Measurements from ENCODE around the gene BCL7B. TPM values are rescaled to one million over a fixed set of nuclear protein-coding genes. Genes with fewer than 3 reads are reported as not detected.
A peak's percentile ranks its signal among the peaks of the same experiment; 100 is the strongest.

The BCL7B gene
- total and polyA plus RNA-seq, 2 of the 13 experiments (the other 11 are each of a cell fraction or from before 2014, with no cell fraction given) = 24.3 to 38.2 TPM

DNA sequence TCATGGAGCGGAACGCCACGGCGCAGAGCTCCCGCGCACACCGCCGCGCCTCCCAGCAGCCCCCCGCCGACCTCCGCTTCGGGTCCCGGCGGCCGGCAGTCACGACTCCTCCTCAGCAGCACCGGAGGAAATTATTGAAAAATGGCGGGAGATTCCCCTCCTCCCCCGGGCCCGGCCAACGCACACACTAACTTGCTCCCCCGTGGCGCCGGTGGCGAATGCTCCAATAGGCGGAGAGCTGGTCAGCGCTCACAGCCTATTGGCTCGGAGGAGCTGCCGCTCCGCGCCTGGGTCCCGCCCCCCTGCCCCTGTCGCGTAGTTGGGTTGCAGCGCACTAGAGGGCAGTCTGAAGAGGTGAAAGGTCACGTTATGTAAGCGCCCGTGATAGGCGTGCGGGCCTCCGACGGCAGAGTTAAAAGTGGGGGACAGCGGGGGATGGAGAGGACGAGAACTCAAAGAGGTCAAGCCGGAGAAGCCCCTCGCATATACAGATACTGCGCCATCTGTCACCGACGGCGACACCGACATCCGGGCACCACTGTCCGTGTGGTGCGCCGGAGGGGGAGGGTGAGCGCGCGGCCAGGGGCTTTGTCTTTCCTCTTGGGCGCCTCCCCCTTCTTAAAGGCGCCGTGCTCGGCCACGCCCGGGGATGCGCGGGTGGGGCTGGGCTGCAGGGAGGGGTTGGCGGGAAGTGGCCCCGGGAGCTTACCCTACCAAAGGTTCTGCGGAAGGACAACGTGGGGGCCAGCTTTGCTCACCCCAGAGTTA lies 35.2 kb downstream of the BCL7B start, which contains the start of gene BAZ1B (continued):
- 0 out of 2 replicates have a peak, but pooled peaks have one; percentile 23 for TF ChIP-seq SOX5 (CRISPR knock-in tag; IDR thresholded peaks at IDR 0.05; ENCODE audit: borderline replicate concordance)
- TF ChIP-seq SRSF4 (IDR thresholded peaks at IDR 0.05; ENCODE audit: low read depth, low read length, poor library complexity, severe bottlenecking) = no peak
- no peak for TF ChIP-seq ZNF644 (CRISPR knock-in tag; IDR thresholded peaks at IDR 0.05; ENCODE audit: low read depth)
- peak; percentile 75 for TF ChIP-seq MEF2D (CRISPR knock-in tag; IDR thresholded peaks at IDR 0.05)
- TF ChIP-seq ZNF17 (CRISPR knock-in tag; IDR thresholded peaks at IDR 0.05) = no peak
- TF ChIP-seq ZSCAN20 (CRISPR knock-in tag; IDR thresholded peaks at IDR 0.05; ENCODE audit: borderline replicate concordance) = no peak; the same call in 1 of the 2 replicates
- TF ChIP-seq EZH2 (conservative IDR thresholded peaks at IDR 0.05; ENCODE audit: low read depth, low read length) = no peak
- no peak for TF ChIP-seq ZNF468 (CRISPR knock-in tag; IDR thresholded peaks at IDR 0.05)
- TF ChIP-seq DPF2 (CRISPR knock-in tag; IDR thresholded peaks at IDR 0.05; ENCODE audit: borderline replicate concordance, low read depth) = no peak
- peak; percentile 80 for TF ChIP-seq KAT8 (CRISPR knock-in tag; IDR thresholded peaks at IDR 0.05)
- TF ChIP-seq, protein P1, sequence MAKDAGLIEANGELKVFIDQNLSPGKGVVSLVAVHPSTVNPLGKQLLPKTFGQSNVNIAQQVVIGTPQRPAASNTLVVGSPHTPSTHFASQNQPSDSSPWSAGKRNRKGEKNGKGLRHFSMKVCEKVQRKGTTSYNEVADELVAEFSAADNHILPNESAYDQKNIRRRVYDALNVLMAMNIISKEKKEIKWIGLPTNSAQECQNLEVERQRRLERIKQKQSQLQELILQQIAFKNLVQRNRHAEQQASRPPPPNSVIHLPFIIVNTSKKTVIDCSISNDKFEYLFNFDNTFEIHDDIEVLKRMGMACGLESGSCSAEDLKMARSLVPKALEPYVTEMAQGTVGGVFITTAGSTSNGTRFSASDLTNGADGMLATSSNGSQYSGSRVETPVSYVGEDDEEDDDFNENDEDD (CRISPR knock-in tag; IDR thresholded peaks at IDR 0.05; ENCODE audit: borderline replicate concordance) = peak; percentile 86; the same call in 1 of the 2 replicates
- TF ChIP-seq KLF6 (CRISPR knock-in tag; IDR thresholded peaks at IDR 0.05) = peak; percentile 61; the same call in 1 of the 2 replicates
- no peak for TF ChIP-seq ZNF672 (CRISPR knock-in tag; IDR thresholded peaks at IDR 0.05)
- TF ChIP-seq, protein P2, sequence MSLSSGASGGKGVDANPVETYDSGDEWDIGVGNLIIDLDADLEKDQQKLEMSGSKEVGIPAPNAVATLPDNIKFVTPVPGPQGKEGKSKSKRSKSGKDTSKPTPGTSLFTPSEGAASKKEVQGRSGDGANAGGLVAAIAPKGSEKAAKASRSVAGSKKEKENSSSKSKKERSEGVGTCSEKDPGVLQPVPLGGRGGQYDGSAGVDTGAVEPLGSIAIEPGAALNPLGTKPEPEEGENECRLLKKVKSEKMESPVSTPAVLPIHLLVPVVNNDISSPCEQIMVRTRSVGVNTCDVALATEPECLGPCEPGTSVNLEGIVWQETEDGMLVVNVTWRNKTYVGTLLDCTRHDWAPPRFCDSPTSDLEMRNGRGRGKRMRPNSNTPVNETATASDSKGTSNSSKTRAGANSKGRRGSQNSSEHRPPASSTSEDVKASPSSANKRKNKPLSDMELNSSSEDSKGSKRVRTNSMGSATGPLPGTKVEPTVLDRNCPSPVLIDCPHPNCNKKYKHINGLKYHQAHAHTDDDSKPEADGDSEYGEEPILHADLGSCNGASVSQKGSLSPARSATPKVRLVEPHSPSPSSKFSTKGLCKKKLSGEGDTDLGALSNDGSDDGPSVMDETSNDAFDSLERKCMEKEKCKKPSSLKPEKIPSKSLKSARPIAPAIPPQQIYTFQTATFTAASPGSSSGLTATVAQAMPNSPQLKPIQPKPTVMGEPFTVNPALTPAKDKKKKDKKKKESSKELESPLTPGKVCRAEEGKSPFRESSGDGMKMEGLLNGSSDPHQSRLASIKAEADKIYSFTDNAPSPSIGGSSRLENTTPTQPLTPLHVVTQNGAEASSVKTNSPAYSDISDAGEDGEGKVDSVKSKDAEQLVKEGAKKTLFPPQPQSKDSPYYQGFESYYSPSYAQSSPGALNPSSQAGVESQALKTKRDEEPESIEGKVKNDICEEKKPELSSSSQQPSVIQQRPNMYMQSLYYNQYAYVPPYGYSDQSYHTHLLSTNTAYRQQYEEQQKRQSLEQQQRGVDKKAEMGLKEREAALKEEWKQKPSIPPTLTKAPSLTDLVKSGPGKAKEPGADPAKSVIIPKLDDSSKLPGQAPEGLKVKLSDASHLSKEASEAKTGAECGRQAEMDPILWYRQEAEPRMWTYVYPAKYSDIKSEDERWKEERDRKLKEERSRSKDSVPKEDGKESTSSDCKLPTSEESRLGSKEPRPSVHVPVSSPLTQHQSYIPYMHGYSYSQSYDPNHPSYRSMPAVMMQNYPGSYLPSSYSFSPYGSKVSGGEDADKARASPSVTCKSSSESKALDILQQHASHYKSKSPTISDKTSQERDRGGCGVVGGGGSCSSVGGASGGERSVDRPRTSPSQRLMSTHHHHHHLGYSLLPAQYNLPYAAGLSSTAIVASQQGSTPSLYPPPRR (CRISPR knock-in tag; IDR thresholded peaks at IDR 0.05; ENCODE audit: borderline replicate concordance) = no peak
- TF ChIP-seq ZBTB42 (CRISPR knock-in tag; IDR thresholded peaks at IDR 0.05) = no peak
- peak; percentile 96 for TF ChIP-seq YEATS4 (CRISPR knock-in tag; IDR thresholded peaks at IDR 0.05; ENCODE audit: borderline replicate concordance)
- TF ChIP-seq REL (CRISPR knock-in tag; conservative IDR thresholded peaks at IDR 0.05) = peak; percentile 65
